ENCODE results near the gene KCNF1.

KCNF1 gene

DNA sequence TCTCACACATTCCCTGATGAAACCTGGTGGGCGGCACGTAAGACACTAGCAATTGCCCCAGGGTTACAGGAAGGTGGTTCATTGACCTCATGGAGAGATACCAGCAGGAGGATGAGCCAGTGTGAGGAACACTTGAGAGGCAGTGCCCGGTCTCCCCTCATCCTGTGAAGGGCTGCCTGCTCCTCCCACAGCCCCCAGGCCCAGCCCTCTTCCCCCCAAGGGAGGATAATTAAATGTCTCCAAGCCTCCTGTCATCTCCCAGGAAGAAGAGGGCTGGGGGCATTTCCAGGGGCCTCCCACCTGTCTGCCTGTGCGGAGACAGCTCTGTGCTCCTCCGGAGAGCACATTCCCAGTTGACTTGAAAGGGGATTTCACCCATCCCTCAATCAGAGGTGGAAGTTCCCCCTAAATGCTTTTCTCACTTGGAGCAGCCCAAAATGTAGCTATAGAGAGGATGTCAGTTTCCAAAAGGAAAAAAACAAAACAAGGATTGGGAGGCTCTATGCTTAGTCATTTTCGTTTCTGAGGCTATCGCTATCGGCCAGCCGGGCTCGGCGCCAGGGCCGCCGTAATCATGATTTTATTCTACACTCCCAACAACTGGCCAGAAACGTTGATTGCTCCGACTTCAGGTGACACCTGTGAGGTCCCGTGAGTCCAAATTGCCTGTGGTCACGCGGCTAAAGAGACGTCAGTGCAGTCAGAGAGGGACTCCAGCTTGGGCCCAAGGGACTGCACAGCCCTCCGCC, 7.1 kb downstream of the KCNF1 start:
- TF ChIP-seq Cebpa-rat (IDR thresholded peaks at IDR 0.05) = no peak

DNA sequence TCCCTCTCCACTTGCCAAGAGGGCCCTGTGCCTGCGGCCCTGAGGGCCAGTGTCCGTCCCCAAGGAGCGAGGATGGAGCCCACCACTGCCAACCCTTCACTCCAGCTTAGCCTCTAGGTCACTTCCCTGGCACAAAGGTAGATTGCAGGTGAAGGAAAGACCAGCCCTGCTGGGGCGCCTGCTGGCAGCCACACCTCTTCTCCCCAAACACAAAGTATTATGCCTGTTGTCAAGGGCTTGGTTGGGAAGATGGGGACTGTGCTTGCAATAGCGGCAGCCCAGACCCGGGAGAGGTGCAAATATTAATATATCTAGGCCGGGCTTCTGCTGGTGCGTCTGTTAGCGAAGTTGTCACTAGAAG, 7.7 kb downstream of the KCNF1 start:
- peak overlapping the region in 10 of 11 experiments; percentile 1 to 87 (median 75); a peak in 18 of 22 replicates for H3K4me2 ChIP-seq
- no peaks in the 10 kb centered on the region for H3K36me3 ChIP-seq
- H3K9me3 ChIP-seq (replicated peaks in 1 of 11) = 0 out of 22 replicates have a peak, but pooled peaks cover 0 to 4% (median 0%) of the 10 kb centered on the region in 11 experiments
- peaks cover 0 to 9% (median 0%) of the 10 kb centered on the region in 11 experiments; a peak in 3 of 22 replicates for H4K20me1 ChIP-seq
- H3K27ac ChIP-seq = no peak overlapping the region
- peaks cover 0 to 49% (median 40%) of the 10 kb centered on the region in 10 experiments; a peak in 17 of 20 replicates for H3K4me1 ChIP-seq
- H3K27me3 ChIP-seq = peaks cover under 1 to 29% (median 4%) of the 10 kb centered on the region in 11 experiments; a peak in 16 of 22 replicates
- no peak for TF ChIP-seq Cebpa-rat (IDR thresholded peaks at IDR 0.05)
- H3K9ac ChIP-seq = no peak overlapping the region
- H3K4me3 ChIP-seq = no peak overlapping the region

More for the DNA sequence above, 7.1 kb downstream of the KCNF1 start:
- peak overlapping the region in 9 of 11 experiments; percentile 46 to 87 (median 76); a peak in 17 of 22 replicates for H3K4me2 ChIP-seq
- H4K20me1 ChIP-seq = peaks cover 0 to 13% (median 0%) of the 10 kb centered on the region in 11 experiments; a peak in 7 of 22 replicates
- H3K9ac ChIP-seq = no peak overlapping the region
- H3K36me3 ChIP-seq = no peaks in the 10 kb centered on the region
- H3K9me3 ChIP-seq (replicated peaks in 1 of 11) = 0 out of 22 replicates have a peak, but pooled peaks cover 0 to 4% (median 0%) of the 10 kb centered on the region in 11 experiments
- no peak overlapping the region for H3K27ac ChIP-seq
- peaks cover 6 to 34% (median 10%) of the 10 kb centered on the region in 11 experiments for H3K27me3 ChIP-seq
- peaks cover 0 to 54% (median 40%) of the 10 kb centered on the region in 10 experiments; a peak in 17 of 20 replicates for H3K4me1 ChIP-seq
- no peak overlapping the region for H3K4me3 ChIP-seq

DNA sequence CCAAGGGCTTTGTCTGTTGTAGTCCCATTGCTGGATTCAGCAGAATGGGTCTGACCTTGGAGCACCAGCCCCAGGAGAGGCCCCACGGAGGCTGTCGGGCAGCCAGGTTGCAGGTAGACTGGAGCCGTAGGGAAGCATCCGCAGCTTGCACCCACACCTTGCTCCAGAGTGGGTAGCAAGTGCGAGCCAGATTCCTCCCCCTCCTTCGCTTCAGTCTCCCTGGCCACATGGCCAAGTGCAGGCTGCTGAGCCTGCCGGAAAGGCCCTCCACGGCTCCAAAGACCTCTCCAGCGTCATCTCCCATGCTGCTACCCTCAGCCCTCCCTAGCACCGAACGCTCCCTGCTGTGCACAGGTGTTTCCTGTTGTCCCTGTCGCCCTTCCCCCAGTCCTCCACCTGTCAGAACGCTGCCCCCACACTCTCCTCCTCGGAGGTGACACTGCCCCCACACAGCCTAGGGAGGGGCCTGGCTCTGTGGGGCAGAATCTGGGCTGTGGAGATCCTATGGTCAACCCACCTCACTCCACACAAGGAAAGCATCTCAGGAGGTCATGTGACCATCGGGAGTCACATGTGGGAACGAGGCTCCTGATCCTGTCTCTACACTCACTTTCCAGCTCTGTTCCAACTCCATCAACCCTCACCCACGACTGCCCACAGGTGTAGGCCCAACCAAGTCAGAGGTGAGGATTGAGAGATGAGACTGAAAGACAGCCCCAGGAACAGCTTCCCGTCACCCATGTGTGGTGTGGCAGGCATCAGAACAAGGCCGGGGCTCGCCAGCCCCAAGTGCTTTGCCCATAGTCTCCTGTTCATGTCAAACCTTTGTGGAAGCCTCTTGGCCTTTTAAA, 8.3 kb downstream of the KCNF1 start:
- H4K20me1 ChIP-seq = peaks cover 0 to 9% (median 0%) of the 10 kb centered on the region in 11 experiments; a peak in 2 of 22 replicates
- H3K27ac ChIP-seq = no peak overlapping the region
- peaks cover 0 to 44% (median 40%) of the 10 kb centered on the region in 10 experiments; a peak in 17 of 20 replicates for H3K4me1 ChIP-seq
- H3K27me3 ChIP-seq = peaks cover 0 to 22% (median 0%) of the 10 kb centered on the region in 11 experiments; a peak in 3 of 22 replicates
- TF ChIP-seq Cebpa-rat (IDR thresholded peaks at IDR 0.05) = no peak
- H3K36me3 ChIP-seq = no peaks in the 10 kb centered on the region
- H3K4me2 ChIP-seq = peak overlapping the region in 10 of 11 experiments; percentile 1 to 87 (median 75); a peak in 18 of 22 replicates
- H3K9ac ChIP-seq = no peak overlapping the region
- 0 out of 22 replicates have a peak, but pooled peaks cover 0 to 4% (median 0%) of the 10 kb centered on the region in 11 experiments for H3K9me3 ChIP-seq (replicated peaks in 1 of 11)
- H3K4me3 ChIP-seq = no peak overlapping the region

DNA sequence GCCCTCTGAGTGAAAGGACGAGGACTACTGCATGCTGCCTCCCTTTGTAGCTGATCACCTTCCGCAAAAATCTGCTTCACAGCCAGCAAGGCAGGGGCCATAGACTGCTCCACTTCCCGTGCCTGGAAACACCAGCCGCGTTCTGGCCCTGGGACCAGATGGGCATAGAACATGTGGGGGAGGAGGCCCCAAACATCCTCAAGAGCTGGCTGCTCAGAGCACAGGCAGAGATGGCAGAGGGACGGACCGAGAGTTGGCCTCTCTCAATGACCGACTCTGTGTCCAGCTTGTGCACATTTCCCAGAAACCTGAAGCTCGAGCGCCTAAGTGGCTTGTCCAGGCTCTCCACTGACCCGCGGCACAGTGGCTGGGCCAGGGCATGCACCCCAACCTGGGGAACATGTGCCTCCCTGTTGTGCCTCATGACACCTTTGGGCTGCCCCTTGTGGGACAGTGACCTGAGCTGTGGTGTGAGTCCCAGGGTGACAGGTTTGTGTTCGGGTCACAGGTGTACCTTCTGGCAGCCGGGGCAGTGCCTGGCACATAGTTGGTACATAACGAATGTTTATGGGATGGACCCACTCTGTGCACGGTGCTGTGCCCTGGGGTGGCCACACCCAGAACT, 9.1 kb downstream of the KCNF1 start:
- H3K4me3 ChIP-seq = no peak overlapping the region
- TF ChIP-seq Cebpa-rat (IDR thresholded peaks at IDR 0.05) = no peak

DNA sequence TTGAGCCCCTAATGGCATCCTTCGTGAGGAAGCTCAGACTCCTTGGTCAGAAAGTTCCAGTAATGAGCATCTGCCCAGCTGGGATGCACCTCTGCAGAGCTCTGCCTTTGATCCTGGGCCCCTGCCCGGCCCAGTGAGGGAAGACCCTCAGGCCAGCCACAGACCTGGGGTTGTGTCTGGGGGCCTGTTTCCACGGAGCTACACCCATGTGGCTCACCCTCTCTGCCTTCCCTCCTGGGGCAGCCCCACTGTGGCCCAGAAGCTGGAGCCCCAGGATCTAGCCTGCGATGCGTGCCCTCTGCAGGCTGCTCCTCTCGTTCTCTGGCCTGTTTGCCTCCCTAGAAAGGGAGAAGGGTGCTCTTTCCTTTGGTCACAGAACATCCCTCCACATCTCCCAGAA, 9.8 kb downstream of the KCNF1 start:
- no peak overlapping the region for H3K27ac ChIP-seq
- H3K27me3 ChIP-seq = peaks cover 0 to 32% (median 5%) of the 10 kb centered on the region in 11 experiments; a peak in 8 of 22 replicates
- peaks cover 0 to 55% (median 45%) of the 10 kb centered on the region in 10 experiments; a peak in 17 of 20 replicates for H3K4me1 ChIP-seq
- TF ChIP-seq Cebpa-rat (IDR thresholded peaks at IDR 0.05) = no peak
- no peak overlapping the region; a peak in 1 of 22 replicates for H3K9ac ChIP-seq
- no peak overlapping the region for H3K4me3 ChIP-seq
- peaks cover 0 to 6% (median 0%) of the 10 kb centered on the region in 11 experiments; a peak in 1 of 22 replicates for H4K20me1 ChIP-seq
- peak overlapping the region in 9 of 11 experiments; percentile 2 to 87 (median 76); a peak in 17 of 22 replicates for H3K4me2 ChIP-seq
- H3K9me3 ChIP-seq (replicated peaks in 1 of 11) = 0 out of 22 replicates have a peak, but pooled peaks cover 0 to 4% (median 0%) of the 10 kb centered on the region in 11 experiments
- H3K36me3 ChIP-seq = no peaks in the 10 kb centered on the region

More for the DNA sequence above, 9.1 kb downstream of the KCNF1 start:
- H3K27ac ChIP-seq = no peak overlapping the region
- no peaks in the 10 kb centered on the region for H3K36me3 ChIP-seq
- H3K9ac ChIP-seq = no peak overlapping the region; a peak in 1 of 22 replicates
- H3K27me3 ChIP-seq = peaks cover 0 to 26% (median under 1%) of the 10 kb centered on the region in 11 experiments; a peak in 7 of 22 replicates
- 0 out of 22 replicates have a peak, but pooled peaks cover 0 to 4% (median 0%) of the 10 kb centered on the region in 11 experiments for H3K9me3 ChIP-seq (replicated peaks in 1 of 11)
- peak overlapping the region in 8 of 11 experiments; percentile 59 to 87 (median 76); a peak in 15 of 22 replicates for H3K4me2 ChIP-seq
- H4K20me1 ChIP-seq = peaks cover 0 to 6% (median 0%) of the 10 kb centered on the region in 11 experiments; a peak in 2 of 22 replicates
- peaks cover 0 to 49% (median 41%) of the 10 kb centered on the region in 10 experiments; a peak in 17 of 20 replicates for H3K4me1 ChIP-seq

DNA sequence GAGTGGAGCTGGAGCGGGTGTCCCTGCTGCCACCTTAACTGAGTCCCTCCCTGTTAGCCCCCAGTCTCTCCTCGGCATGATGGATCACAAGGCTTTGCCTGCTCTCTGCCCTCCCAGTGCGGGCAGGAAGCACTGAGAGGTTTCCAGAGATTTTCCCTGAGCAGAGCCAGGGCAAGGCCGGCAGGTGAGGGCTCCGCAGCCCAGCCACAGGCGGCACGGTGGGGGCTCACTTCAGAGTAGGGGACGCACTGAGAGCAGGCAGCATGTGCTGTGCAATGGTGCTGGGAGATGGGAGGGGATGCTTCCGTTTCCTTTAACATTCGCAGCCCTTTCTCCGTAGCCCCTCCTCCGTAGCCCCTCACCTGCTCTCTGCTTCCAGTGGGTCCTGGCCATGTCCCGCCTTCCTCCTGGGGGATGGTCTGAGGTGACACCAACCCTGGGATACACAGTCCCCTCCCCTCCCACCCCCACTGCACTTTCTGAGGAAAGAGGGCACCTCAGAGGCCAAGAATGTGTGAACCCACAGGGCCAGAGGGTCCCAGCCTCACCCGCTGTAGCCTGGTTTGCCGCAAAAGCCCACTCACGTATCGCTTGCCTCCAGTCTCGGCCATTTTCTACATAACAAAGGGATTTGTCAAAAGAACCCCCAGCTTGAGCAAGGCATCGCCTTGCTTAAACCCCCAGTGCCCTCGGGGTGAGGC, 10.7 kb downstream of the KCNF1 start:
- H3K9ac ChIP-seq = peak overlapping the region in 2 of 11 experiments; percentile 25 to 33; a peak in 1 of 22 replicates
- H3K4me2 ChIP-seq = peak overlapping the region in 9 of 11 experiments; percentile 41 to 87 (median 76); a peak in 17 of 22 replicates
- peaks cover 0 to 55% (median 45%) of the 10 kb centered on the region in 10 experiments; a peak in 17 of 20 replicates for H3K4me1 ChIP-seq
- H3K4me3 ChIP-seq = no peak overlapping the region
- H3K36me3 ChIP-seq = no peaks in the 10 kb centered on the region
- TF ChIP-seq Cebpa-rat (IDR thresholded peaks at IDR 0.05) = no peak
- 0 out of 22 replicates have a peak, but pooled peaks cover 0 to 4% (median 0%) of the 10 kb centered on the region in 11 experiments for H3K9me3 ChIP-seq (replicated peaks in 1 of 11)
- H3K27me3 ChIP-seq = peaks cover 0 to 33% (median 9%) of the 10 kb centered on the region in 11 experiments; a peak in 9 of 22 replicates
- peaks cover 0 to 6% (median 0%) of the 10 kb centered on the region in 11 experiments; a peak in 1 of 22 replicates for H4K20me1 ChIP-seq
- H3K27ac ChIP-seq = no peak overlapping the region

DNA sequence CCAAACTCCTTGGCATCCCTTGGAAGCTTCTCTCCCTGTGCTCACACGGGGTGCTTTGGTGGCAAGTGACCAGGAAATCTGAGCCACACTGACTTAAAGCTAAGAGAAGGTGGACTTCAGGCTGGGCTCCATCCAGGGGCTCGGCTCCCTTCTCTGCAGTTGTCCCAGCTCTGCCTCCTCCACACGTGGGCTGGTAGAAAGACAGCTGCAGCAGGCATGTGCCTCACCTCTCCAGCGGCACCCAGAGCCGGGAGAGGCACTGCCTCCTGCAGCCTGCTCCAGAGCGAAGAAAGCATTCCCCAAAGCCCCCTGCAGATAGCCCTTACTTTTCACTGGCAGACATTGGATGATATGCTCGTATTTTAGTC, 11.3 kb downstream of the KCNF1 start:
- Histone ChIP-seq H3K9ac (no peak overlapping the region), H3K4me1 (peaks cover 0 to 55% (median 45%) of the 10 kb centered on the region in 10 experiments; a peak in 17 of 20 replicates), H3K4me3 (no peak overlapping the region), H3K27me3 (peaks cover 0 to 33% (median 9%) of the 10 kb centered on the region in 11 experiments; a peak in 9 of 22 replicates), H3K9me3 (replicated peaks in 1 of 11) (no peaks in the 10 kb centered on the region), H4K20me1 (peaks cover 0 to 6% (median 0%) of the 10 kb centered on the region in 11 experiments; a peak in 1 of 22 replicates), H3K27ac (no peak overlapping the region), H3K36me3 (no peaks in the 10 kb centered on the region), H3K4me2 (no peak overlapping the region)
- TF ChIP-seq Cebpa-rat (IDR thresholded peaks at IDR 0.05) = no peak

All from BLaER1 treated with 17β-estradiol and CSF1 and Interleukin-3, amounts not matched to agents 10 nM and 100 nM (cell line).